ENCODE measurements around the gene NDUFA6.

DNA sequence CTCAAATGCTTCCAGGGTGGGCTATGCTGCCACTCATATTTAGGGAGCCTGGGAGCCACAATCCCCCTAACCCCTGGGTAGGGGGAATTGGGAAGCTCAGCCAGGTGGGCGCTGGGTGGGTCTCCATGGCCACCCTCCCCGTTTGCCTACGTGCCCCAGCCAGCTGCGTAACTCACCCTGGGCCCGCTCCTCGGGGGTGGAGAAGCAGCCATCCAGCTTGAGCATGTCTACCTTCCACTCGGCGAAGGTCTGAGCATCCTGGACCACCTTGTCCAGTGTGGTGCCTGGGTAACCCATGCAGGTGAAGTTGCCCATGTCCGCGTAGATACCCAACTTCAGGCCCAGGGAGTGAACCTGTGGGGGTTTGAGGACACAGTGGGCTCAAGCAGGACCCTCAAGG is 23.6 kb downstream of the NDUFA6 start:
- TF ChIP-seq EZH2 (IDR thresholded peaks at IDR 0.05; ENCODE audit: low read length) (no peak), CTCF (optimal IDR thresholded peaks at IDR 0.05 in 1 of 3, IDR thresholded peaks at IDR 0.05 in 1 of 3, conservative IDR thresholded peaks at IDR 0.05 in 1 of 3; ENCODE audit: extremely low read depth in 1 of 3, insufficient read depth in 2 of 3, low read length in 3 of 3) (no peak)
